ENCODE results near the gene BAZ1B. TPM values are rescaled to one million over a fixed set of nuclear protein-coding genes. Genes with fewer than 3 reads are reported as not detected.

BAZ1B gene
- 97.5 and 99.4 TPM in 2 replicates for total RNA-seq

GRCh38 chr7:73522105-73522872, at the start of gene BAZ1B:
Gene BAZ1B (minus strand): TSS chr7:73522293. CDS start chr7:73521933, 360 bp downstream.

GRCh38 chr7:73557397-73558257, 35.5 kb upstream of the BAZ1B start, which contains the start of gene BCL7B:
Gene BCL7B (minus strand): TSS chr7:73557690. CDS start chr7:73557578, 112 bp downstream.

Small RNA genes within 50 kb of the gene (small RNA-seq; reads per million reads assigned to genes)
- not detected for gene RF00019
- gene RNU6-1198P = not detected

Other genes starting within 250 kb of the BAZ1B start
- 4.9 and 9.3 TPM in 2 replicates for gene NSUN5, start 213.5 kb downstream of the BAZ1B start, total RNA-seq
- not detected in 2 replicates for gene TRIM50, start 194.2 kb downstream of the BAZ1B start, total RNA-seq
- not detected in 2 replicates for gene FKBP6, start 194.1 kb downstream of the BAZ1B start, total RNA-seq
- 0.53 and 0.86 TPM in 2 replicates for gene FZD9, start 88.5 kb downstream of the BAZ1B start, total RNA-seq
- 31.8 and 34.6 TPM in 2 replicates for gene BCL7B, start 35.4 kb upstream of the BAZ1B start, total RNA-seq
- gene TBL2, start 56.3 kb upstream of the BAZ1B start, total RNA-seq = 30.3 and 31.4 TPM in 2 replicates
- gene MLXIPL, start 102.2 kb upstream of the BAZ1B start, total RNA-seq = not detected in 2 replicates
- 1.9 and 2.1 TPM in 2 replicates for gene VPS37D, start 145.5 kb upstream of the BAZ1B start, total RNA-seq
- gene DNAJC30, start 161.2 kb upstream of the BAZ1B start, total RNA-seq = 2.7 and 3.1 TPM in 2 replicates
- 46.1 and 48.5 TPM in 2 replicates for gene BUD23, start 161.3 kb upstream of the BAZ1B start, total RNA-seq
- gene STX1A, start 197.4 kb upstream of the BAZ1B start, total RNA-seq = 14.8 and 17.0 TPM in 2 replicates
- 7.4 and 10.1 TPM in 2 replicates for gene ABHD11, start 216.5 kb upstream of the BAZ1B start, total RNA-seq
- gene CLDN3, start 248.0 kb upstream of the BAZ1B start, total RNA-seq = 0.27 and 0.43 TPM in 2 replicates

Data from thoracic aorta endothelial cell (primary cell).